ENCODE results near the gene GPR157.

DNA sequence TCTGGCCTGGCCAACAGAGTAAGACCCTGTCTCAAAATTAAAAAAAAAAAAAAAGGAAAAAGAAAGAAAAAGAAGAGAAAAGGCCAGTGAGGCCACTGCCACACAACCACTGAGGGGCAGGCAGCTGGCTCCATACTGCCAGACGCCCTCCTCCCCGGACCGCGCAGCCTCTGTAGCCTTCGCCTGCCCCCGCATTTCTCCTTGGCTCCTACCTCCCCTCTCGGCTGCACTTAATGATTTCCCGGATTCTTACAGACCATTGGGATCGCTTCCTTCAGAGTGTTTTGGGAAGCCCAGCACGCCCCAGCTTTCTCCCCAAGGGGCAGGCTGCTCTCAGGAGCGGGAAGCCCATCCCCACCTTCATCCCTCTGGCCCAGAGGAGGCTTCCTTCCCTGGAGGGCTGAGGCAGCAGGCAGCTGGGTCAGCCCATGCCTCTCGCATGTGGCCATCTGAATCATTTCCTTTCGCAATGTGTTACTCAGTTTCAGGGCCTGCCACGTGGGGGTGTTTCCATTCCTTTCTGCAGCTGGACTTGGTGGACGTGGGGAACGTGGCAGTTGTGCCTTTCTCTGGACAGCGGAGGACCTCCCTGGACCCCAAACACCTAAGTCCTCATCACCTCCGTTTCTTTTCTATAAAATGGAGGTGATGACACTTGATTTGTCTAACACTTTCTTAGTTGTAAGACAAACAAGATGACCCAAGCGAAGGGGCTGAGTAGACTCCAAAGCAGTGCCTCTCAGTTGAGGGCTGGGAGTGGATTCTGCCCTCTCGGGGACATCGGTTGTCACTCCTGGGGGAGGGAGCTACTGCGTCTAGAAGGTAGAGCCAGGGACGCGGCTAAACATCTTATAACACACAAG lies 61.7 kb downstream of the GPR157 start:
- TF ChIP-seq, protein P1, sequence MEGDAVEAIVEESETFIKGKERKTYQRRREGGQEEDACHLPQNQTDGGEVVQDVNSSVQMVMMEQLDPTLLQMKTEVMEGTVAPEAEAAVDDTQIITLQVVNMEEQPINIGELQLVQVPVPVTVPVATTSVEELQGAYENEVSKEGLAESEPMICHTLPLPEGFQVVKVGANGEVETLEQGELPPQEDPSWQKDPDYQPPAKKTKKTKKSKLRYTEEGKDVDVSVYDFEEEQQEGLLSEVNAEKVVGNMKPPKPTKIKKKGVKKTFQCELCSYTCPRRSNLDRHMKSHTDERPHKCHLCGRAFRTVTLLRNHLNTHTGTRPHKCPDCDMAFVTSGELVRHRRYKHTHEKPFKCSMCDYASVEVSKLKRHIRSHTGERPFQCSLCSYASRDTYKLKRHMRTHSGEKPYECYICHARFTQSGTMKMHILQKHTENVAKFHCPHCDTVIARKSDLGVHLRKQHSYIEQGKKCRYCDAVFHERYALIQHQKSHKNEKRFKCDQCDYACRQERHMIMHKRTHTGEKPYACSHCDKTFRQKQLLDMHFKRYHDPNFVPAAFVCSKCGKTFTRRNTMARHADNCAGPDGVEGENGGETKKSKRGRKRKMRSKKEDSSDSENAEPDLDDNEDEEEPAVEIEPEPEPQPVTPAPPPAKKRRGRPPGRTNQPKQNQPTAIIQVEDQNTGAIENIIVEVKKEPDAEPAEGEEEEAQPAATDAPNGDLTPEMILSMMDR (IDR thresholded peaks at IDR 0.05; ENCODE audit: borderline replicate concordance, extremely low read depth, low read length, poor library complexity, severe bottlenecking) = no peak
- no peak for TF ChIP-seq EZH2 (IDR thresholded peaks at IDR 0.05; ENCODE audit: borderline replicate concordance, low read depth, low read length, severe bottlenecking)

Measured in DND-41 (cell line).